Bronchial epithelial cell (primary cell): ENCODE results near the gene MYOF. TPM values are rescaled to one million over a fixed set of nuclear protein-coding genes. Genes with fewer than 3 reads are reported as not detected.

ENCODE experiments used
- DNase-seq: peaks from one replicate; pipeline ENCODE4 v3.0.0-alpha.2; 2010; ENCODE audit warnings: low read depth
- FAIRE-seq: peaks from 2 replicates; lab custom pipeline; 2011; peaks lifted over from hg19 to GRCh38; lab: Jason Lieb, UNC
- H3K27me3 ChIP-seq: 2 replicates; pipeline ENCODE4 v1.5.1; 2011; ENCODE audit warnings: low read length; ENCODE audit not compliant: control insufficient read depth, insufficient read depth
- H3K36me3 ChIP-seq: 2 replicates; pipeline ENCODE4 v1.5.1; 2011; ENCODE audit warnings: low read length; ENCODE audit not compliant: control insufficient read depth, insufficient read depth
- H3K4me3 ChIP-seq: 2 replicates; pipeline ENCODE4 v1.5.1; 2011; ENCODE audit warnings: mild to moderate bottlenecking, low read depth, low read length, control low read depth
- total RNA-seq: library from RNA; depleted of rRNA; stranded (reverse); fragments of >200 nt; gene quantifications from 2 replicates; pipeline ENCODE4 v1.2.1, GENCODE V29; 2014
- TF ChIP-seq, protein P1 (sequence below): IDR thresholded peaks from 2 replicates; pipeline ENCODE4 v1.5.1; 2011; ENCODE audit warnings: mild to moderate bottlenecking, moderate library complexity, low read length, control low read depth, inconsistent platforms; ENCODE audit not compliant: insufficient read depth, severe bottlenecking

MYOF gene
- total RNA-seq, 1 donor from 2014 or later: 133 TPM

DNA sequence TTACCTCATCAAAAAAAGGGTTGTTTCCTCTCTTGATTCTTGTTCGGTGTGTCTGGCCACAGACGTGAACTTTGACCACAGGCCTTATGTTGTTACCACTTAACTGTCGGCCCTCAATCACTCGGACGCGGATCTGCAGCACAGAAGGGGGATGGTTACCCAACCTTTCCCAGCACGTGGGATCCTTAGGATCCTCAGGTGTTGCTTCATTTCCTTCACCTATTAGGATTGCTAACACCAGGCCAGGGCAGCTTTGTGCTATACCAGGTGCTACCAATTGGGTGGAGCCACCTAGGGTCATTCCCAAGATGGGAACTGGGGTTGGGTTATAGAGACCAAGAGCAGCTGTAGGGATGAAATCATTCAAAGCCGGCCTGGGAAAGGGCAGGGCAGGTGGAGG lies 73.4 kb downstream of the MYOF start:
- Histone ChIP-seq H3K4me3 (no peak overlapping the region), H3K36me3 (peaks cover 25% of the 10 kb centered on the region), H3K27me3 (no peaks in the 10 kb centered on the region)
- FAIRE-seq: peak; percentile 7
- TF ChIP-seq, protein P1, sequence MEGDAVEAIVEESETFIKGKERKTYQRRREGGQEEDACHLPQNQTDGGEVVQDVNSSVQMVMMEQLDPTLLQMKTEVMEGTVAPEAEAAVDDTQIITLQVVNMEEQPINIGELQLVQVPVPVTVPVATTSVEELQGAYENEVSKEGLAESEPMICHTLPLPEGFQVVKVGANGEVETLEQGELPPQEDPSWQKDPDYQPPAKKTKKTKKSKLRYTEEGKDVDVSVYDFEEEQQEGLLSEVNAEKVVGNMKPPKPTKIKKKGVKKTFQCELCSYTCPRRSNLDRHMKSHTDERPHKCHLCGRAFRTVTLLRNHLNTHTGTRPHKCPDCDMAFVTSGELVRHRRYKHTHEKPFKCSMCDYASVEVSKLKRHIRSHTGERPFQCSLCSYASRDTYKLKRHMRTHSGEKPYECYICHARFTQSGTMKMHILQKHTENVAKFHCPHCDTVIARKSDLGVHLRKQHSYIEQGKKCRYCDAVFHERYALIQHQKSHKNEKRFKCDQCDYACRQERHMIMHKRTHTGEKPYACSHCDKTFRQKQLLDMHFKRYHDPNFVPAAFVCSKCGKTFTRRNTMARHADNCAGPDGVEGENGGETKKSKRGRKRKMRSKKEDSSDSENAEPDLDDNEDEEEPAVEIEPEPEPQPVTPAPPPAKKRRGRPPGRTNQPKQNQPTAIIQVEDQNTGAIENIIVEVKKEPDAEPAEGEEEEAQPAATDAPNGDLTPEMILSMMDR: no peak
- DNase-seq: no peak

DNA sequence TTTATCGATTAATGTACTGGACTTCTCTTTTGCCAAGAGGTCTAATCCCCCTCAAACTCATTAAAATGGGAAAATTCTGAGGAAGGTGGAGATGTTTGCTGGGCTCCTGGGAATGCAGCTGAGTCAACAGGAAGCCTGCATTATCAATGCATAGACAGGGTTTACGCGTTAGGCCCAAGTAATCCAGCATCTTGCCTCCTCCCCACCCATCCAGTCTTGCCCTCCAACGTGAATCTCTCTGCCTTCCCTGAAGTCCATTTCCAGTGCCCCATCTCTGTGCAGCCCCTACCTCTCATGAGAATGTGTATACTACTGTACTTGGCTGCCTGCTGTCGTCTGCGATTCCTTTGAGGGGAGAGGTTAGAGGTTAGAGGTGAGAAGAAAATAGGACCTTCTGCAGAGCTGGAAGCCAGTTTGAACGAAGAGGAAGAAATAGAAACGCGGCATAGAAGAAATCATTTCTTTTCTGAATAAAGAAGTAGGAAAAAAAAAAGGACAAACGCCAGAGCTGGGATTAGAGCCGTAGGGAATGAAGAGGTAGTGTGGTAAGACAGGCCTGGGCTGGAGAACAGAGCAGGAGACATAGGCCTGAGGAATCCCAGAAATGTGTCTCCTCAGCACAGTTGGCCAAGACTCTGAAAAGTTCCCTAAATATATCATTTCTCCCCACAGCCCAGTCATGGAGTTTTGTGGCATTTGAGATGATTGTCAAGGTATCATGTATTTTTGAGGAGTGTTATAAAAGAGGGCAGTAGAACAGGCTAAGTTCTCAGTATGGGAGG lies 75.6 kb downstream of the MYOF start:
- DNase-seq (peak; percentile 53), FAIRE-seq (no peak)
- TF ChIP-seq, protein P1: no peak
- peaks cover 29% of the 10 kb centered on the region for H3K36me3 ChIP-seq
- no peak overlapping the region for H3K4me3 ChIP-seq
- H3K27me3 ChIP-seq: no peaks in the 10 kb centered on the region

DNA sequence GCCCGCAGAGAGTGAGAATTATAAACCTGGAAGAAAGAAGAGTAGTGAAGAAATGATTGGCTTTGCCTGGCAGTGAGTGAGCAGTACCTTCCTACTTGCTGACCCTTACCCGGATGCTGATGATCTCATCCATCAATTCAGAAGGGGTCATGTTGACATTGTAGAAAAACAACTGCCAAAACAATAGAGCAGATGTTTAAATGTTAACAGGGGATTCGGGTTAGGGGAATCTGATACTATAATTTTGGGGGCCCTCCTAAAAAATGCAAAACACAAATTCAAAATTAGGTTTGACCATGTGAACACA lies 78.1 kb downstream of the MYOF start:
- Histone ChIP-seq H3K36me3 (peaks cover 29% of the 10 kb centered on the region), H3K27me3 (no peaks in the 10 kb centered on the region), H3K4me3 (no peak overlapping the region)
- FAIRE-seq: no peak
- TF ChIP-seq, protein P1: no peak
- no peak for DNase-seq

DNA sequence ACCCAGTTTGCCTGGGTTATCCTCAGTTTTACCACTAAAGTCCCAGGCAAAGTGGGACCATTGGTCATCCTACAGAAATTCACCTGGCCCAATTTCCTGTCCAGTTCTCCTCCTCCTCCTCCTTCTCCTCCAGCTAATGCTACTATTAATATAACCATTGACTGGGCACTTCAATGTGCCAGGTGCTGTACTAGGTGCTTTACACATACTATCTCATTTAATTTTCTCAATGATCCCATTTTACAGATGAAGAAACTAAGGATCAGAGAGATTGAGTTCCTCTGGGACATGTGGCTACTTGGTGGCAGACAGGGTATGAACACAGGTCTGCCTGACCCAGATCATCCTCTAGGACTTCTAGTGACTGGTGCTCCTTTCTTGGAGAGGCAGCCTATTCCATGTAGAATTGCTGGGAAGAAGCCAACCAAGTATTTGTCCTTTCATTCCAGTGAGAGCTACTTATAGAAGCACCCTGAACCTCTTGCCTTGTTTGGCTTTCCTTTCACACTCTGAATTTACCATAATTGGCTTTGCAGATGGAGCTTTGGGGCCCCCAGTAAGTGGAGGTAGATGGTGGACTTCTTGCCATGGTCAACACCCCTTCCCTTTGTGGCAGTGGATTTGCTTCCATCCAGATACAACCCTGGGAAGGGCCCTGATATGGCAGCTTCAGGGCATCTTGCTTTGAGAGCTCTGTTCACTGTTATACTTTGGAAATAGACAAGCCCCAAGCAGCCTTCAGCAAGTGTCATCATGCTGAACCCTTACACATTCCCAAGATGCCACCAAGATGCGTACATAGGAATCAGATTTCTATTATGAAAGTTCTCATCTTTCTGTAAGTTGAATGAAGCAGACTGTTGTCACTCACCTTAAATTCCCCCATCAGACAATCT lies 78.7 kb downstream of the MYOF start:
- DNase-seq: peak; percentile 77
- no peak for FAIRE-seq
- TF ChIP-seq, protein P1: no peak
- Histone ChIP-seq H3K4me3 (no peak overlapping the region), H3K27me3 (no peaks in the 10 kb centered on the region), H3K36me3 (peaks cover 29% of the 10 kb centered on the region)

DNA sequence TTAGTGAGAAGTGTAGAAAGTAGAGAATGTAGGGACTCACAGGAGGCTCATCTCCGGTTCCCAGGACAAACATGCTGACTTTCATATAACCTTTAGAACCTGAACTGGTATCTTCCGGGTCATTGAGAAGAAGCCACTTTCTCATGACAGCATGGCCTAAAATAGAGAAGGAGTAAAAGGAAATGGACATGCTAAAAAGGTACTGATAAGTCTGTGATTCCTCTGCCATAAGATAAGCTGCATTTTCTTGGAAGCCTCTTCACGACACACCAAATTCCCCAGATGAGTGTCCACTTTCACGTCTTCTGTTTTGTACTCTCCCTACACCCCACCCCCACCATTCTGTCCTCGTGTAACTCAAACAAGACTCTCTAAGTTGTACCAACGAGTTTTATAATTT lies 79.9 kb downstream of the MYOF start:
- DNase-seq (no peak), FAIRE-seq (no peak)
- Histone ChIP-seq H3K4me3 (no peak overlapping the region), H3K27me3 (no peaks in the 10 kb centered on the region), H3K36me3 (peaks cover 34% of the 10 kb centered on the region)
- TF ChIP-seq, protein P1: no peak
